Measurements from ENCODE around the gene S100A9. TPM values are rescaled to one million over a fixed set of nuclear protein-coding genes. Genes with fewer than 3 reads are reported as not detected.
"Not testable (repeated sequence)": the region's sequence is repeated elsewhere in the genome, so short reads cannot be mapped to it uniquely, and the experiment has no call there.

S100A9 gene
- 18.9 and 88.6 TPM in 2 replicates for total RNA-seq

DNA sequence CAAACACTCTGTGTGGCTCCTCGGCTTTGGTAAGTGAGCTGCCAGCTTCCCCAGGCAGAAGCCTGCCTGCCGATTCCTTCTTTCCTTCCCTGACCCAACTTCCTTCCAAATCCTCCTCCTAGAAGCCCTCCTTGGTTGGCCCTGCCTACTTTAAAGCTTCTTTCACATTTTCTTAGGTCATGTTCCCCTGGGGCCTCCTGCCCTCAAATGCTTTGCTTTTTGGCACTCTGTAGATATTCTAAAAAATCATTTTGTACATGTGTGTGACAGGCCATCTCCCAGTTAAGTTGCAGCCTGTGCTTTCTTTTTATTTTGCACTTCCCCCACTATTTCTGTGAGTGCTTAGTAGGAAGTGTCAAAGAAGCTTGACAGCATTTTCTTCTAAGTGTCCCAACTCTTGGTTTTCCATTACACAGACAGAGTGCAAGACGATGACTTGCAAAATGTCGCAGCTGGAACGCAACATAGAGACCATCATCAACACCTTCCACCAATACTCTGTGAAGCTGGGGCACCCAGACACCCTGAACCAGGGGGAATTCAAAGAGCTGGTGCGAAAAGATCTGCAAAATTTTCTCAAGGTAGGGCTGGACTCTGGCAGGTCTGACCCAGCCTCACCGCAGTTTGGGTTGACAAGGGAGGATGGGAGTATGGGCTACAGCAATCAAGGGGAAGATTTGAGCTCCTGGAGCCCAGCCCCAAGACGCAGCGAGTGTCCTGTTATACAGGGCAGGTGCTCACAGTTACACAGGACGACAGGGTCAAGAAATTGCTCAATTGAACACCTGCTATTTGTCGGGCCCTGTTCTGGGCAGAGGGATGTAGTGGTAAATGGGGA lies at the start of gene S100A9:
S100A9 (plus strand) TSS at position 2 of the 838 bp plus-strand sequence; CDS start at position 432, 430 bp downstream.
- no peak for DNase-seq (ENCODE audit: low read depth)
- TF ChIP-seq, protein P1, sequence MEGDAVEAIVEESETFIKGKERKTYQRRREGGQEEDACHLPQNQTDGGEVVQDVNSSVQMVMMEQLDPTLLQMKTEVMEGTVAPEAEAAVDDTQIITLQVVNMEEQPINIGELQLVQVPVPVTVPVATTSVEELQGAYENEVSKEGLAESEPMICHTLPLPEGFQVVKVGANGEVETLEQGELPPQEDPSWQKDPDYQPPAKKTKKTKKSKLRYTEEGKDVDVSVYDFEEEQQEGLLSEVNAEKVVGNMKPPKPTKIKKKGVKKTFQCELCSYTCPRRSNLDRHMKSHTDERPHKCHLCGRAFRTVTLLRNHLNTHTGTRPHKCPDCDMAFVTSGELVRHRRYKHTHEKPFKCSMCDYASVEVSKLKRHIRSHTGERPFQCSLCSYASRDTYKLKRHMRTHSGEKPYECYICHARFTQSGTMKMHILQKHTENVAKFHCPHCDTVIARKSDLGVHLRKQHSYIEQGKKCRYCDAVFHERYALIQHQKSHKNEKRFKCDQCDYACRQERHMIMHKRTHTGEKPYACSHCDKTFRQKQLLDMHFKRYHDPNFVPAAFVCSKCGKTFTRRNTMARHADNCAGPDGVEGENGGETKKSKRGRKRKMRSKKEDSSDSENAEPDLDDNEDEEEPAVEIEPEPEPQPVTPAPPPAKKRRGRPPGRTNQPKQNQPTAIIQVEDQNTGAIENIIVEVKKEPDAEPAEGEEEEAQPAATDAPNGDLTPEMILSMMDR (conservative IDR thresholded peaks at IDR 0.05; ENCODE audit: low read depth, low read length): no peak
- no peak within 1 kb of the TSS for H3K4me3 ChIP-seq (ENCODE audit: low read depth, low read length)

GRCh38 chr1:153308540-153308939 lies 49.1 kb upstream of the S100A9 start:
- TF ChIP-seq, protein P1 (conservative IDR thresholded peaks at IDR 0.05; ENCODE audit: low read depth, low read length): no peak
- no peak overlapping the region for H3K4me3 ChIP-seq (ENCODE audit: low read depth, low read length)
- DNase-seq (ENCODE audit: low read depth): no peak

DNA sequence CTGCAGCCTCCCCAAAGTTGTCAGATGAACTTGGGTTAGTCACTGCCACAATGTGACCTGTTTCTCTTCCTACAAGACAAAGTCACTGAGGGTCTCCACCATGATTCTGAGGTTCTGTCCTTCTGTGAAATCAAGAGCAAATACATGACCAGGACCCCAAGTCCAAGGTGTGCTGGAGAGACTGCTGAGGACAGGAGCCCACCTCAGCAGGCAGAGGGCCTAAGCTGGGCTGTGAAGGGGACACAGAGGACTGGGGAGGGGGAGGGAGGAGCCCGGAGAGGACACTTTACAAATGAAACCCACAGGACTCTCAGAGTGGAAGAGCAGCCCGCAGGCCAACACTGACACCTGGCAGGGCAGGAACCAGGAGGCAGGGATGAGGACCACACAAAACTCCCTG lies 48.2 kb upstream of the S100A9 start:
- TF ChIP-seq, protein P1 (conservative IDR thresholded peaks at IDR 0.05; ENCODE audit: low read depth, low read length): no peak
- no peak overlapping the region for H3K4me3 ChIP-seq (ENCODE audit: low read depth, low read length)
- no peak for DNase-seq (ENCODE audit: low read depth)

DNA sequence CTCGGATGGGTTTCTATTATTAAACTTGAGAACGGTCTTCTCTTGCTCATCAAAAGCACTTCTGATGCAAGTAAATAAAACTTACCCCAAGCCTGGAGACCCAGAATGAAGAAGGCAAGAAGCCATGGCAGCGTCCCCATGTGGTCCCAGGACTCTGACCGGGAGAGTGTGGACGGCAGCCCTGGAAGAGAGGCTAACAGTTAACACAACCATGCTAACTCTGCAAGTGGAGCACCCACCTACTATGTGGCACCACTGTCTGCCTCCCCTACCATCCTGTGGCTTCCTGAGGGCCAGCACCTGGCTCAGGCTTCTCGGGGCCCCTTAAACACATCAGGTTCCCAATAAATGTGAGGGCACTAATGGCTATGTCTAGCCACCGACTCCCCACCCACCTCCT lies 47.1 kb upstream of the S100A9 start:
- no peak for DNase-seq (ENCODE audit: low read depth)
- TF ChIP-seq, protein P1 (conservative IDR thresholded peaks at IDR 0.05; ENCODE audit: low read depth, low read length): no peak
- no peak overlapping the region for H3K4me3 ChIP-seq (ENCODE audit: low read depth, low read length)

GRCh38 chr1:153312570-153313186 lies 45.0 kb upstream of the S100A9 start, which contains the start of gene PGLYRP3:
TSS of gene PGLYRP3 (minus strand) at chr1:153312952. CDS start at chr1:153310665, 2,287 bp downstream.
- TF ChIP-seq, protein P1 (conservative IDR thresholded peaks at IDR 0.05; ENCODE audit: low read depth, low read length): no peak
- H3K4me3 ChIP-seq (ENCODE audit: low read depth, low read length): no peak within 1 kb of the TSS
- DNase-seq (ENCODE audit: low read depth): no peak

DNA sequence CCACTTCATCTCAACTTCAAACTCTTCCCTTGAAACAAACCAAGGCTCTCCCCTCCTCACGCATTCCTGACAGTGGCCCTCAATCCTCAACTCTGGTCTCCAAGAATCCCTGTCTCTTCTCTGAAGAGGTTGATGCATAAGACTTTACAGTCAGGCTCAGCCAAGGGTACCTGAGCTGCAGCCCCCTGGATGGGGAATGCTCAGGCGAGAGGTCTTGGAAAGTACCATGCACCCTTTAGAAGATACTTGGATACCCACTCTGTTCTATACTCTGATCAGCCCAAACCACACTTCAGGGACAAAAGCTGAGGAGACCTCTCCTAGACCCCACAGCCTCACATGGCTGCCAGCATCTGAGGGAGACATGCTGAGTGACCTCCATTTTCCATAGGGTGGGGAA lies 44.4 kb upstream of the S100A9 start:
- no peak for DNase-seq (ENCODE audit: low read depth)
- TF ChIP-seq, protein P1 (conservative IDR thresholded peaks at IDR 0.05; ENCODE audit: low read depth, low read length): no peak
- no peak overlapping the region for H3K4me3 ChIP-seq (ENCODE audit: low read depth, low read length)

DNA sequence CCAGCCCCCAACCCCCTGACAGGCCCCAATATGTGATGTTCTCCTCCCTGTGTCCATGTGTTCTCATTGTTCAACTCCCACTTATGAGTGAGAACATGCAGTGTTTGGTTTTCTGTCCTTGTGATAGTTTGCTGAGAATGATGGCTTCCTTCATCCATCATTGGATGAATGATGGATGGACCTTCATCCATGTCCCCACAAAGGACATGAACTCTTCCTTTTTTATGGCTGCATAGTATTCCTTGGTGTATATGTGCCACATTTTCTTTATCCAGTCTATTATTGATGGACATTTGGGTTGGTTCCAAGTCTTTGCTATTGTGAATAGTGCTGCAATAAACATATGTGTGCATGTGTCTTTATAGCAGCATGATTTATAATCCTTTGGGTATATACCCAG lies 43.3 kb upstream of the S100A9 start:
- not testable (repeated sequence) for DNase-seq (ENCODE audit: low read depth); H3K4me3 ChIP-seq (ENCODE audit: low read depth, low read length)

DNA sequence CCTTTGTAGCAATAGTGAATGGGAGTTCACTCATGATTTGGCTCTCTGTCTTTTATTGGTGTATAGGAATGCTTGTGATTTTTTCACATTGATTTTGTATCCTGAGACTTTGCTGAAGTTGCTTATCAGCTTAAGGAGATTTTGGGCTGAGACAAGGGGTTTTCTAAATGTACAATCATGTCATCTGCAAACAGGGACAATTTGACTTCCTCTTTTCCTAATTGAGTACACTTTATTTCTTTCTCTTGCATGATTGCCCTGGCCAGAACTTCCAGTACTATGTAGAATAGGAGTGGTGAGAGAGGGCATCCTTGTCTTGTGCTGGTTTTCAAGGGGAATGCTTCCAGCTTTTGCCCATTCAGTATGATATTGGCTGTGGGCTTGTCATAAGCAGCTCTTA lies 41.6 kb upstream of the S100A9 start:
- not testable (repeated sequence) for DNase-seq (ENCODE audit: low read depth); H3K4me3 ChIP-seq (ENCODE audit: low read depth, low read length)

DNA sequence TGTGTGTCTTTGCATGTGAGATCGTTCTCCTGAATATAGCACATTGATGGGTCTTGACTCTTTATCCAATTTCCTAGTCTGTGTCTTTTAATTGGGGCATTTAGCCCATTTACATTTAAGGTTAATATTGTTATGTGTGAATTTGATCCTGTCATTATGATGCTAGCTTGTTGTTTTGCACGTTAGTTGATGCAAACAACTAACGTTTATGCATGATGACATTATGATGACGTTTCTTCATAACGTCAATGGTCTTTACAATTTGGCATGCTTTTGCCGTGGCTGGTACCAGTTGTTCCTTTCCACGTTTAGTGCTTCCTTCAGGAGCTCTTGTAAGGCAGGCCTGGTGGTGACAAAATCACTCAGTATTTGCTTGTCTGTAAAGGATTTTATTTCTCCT lies 39.5 kb upstream of the S100A9 start:
- not testable (repeated sequence) for DNase-seq (ENCODE audit: low read depth); H3K4me3 ChIP-seq (ENCODE audit: low read depth, low read length)

All from epithelial cell of proximal tubule (primary cell).